HepG2 (cell line): ENCODE results near the gene GNAZ.
A peak's percentile ranks its signal among the peaks of the same experiment; 100 is the strongest.

Experiments
- ATF7 ChIP-seq, 2 experiments: fragments of 450-650 bp in 1 of 2; sonication (generic) in 1 of 2; formaldehyde crosslinking in 1 of 2; IDR thresholded peaks; 2 replicates each; pipeline versions ENCODE4 v1.4.0 to v1.6.1; 2016 to 2020; ENCODE audit warnings: antibody characterized with exemption in 1 of 2, mild to moderate bottlenecking in 1 of 2, missing genetic modification reagents in 1 of 2
- EZH2 ChIP-seq: conservative IDR thresholded peaks from 2 replicates; pipeline ENCODE4 v1.6.1; 2012; ENCODE audit warnings: mild to moderate bottlenecking, low read depth, low read length, moderate library complexity
- FOXM1 ChIP-seq: sonication (generic); formaldehyde crosslinking; IDR thresholded peaks from 2 replicates; pipeline ENCODE4 v1.5.0; 2020; ENCODE audit warnings: missing genetic modification reagents
- IRF2 ChIP-seq: IDR thresholded peaks from 2 replicates; pipeline ENCODE4 v1.6.1; 2018; ENCODE audit warnings: missing genetic modification reagents, missing compliant biosample characterization
- NFIC ChIP-seq: IDR thresholded peaks from 2 replicates; pipeline ENCODE4 v1.6.1; 2012; ENCODE audit warnings: mild to moderate bottlenecking, low read length, inconsistent platforms
- POLR2AphosphoS5 ChIP-seq: IDR thresholded peaks from 2 replicates; pipeline ENCODE4 v1.6.1; 2012; ENCODE audit warnings: low read depth, low read length
- SP1 ChIP-seq, 2 experiments: fragments of 450-650 bp in 1 of 2; sonication (generic) in 1 of 2; formaldehyde crosslinking in 1 of 2; IDR thresholded peaks; 2 replicates each; pipeline versions ENCODE4 v1.4.0 to v1.6.1; 2016 to 2020; ENCODE audit warnings: missing genetic modification reagents in 1 of 2
- TF ChIP-seq, protein P1 (sequence below): IDR thresholded peaks from 2 replicates; pipeline ENCODE4 v1.6.1; 2012; ENCODE audit warnings: low read length, improper control_type of control experiment
- TF ChIP-seq, protein P2 (sequence below): IDR thresholded peaks from 2 replicates; pipeline ENCODE4 v1.6.1; 2018; ENCODE audit warnings: missing genetic modification reagents, mild to moderate bottlenecking, missing compliant biosample characterization
- TF ChIP-seq, protein P3 (sequence below): sonication (generic); formaldehyde crosslinking; IDR thresholded peaks from 2 replicates; pipeline ENCODE4 v1.5.0; 2020; ENCODE audit warnings: mild to moderate bottlenecking, missing genetic modification reagents, moderate library complexity
- TF ChIP-seq, protein P4 (sequence below): sonication (generic); formaldehyde crosslinking; IDR thresholded peaks from 2 replicates; pipeline ENCODE4 v1.4.0; 2020; ENCODE audit warnings: low read depth, mild to moderate bottlenecking, missing genetic modification reagents

DNA sequence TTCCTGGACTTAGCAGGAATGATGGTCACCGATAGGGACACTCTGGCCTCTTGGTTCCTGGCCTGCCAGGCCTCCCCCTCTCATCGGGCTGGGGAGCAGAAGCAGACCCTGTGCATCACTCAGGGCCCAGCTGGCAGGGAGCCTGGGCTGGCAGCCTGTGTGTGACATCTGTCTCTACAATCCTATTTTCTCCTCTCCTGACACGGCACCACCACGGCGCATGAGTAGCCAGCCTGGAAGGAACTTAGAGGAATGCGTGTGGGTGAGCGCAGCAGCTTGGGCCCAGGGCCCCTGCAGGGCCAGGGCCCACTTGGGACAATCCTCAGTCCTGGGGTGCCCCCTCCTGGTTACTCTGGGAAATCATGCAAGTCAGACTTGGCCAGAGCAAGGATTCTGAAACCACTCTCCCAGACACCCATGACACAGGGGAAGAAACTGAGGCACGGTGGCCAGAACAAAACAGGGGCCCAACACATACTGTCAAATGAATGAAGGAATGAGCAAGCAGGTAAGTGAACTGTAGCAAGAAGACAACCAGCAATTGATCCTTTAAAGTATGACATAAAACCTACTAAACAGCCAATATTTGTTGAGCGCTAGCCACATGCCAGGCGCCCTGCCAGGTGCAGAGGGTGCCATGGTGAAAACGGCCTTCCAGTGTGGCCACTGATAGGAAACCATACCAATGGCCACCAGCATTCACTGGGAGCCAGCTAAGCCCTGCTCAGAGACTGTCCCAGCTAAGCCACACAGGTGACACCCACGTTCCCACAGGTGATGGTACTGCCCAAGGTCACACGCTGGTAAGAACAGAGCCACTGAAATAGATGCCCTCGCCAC, 58.2 kb downstream of the GNAZ start:
- no peak for TF ChIP-seq POLR2AphosphoS5
- no peak for TF ChIP-seq IRF2 (CRISPR knock-in tag)
- no peak for TF ChIP-seq EZH2
- TF ChIP-seq, protein P1, sequence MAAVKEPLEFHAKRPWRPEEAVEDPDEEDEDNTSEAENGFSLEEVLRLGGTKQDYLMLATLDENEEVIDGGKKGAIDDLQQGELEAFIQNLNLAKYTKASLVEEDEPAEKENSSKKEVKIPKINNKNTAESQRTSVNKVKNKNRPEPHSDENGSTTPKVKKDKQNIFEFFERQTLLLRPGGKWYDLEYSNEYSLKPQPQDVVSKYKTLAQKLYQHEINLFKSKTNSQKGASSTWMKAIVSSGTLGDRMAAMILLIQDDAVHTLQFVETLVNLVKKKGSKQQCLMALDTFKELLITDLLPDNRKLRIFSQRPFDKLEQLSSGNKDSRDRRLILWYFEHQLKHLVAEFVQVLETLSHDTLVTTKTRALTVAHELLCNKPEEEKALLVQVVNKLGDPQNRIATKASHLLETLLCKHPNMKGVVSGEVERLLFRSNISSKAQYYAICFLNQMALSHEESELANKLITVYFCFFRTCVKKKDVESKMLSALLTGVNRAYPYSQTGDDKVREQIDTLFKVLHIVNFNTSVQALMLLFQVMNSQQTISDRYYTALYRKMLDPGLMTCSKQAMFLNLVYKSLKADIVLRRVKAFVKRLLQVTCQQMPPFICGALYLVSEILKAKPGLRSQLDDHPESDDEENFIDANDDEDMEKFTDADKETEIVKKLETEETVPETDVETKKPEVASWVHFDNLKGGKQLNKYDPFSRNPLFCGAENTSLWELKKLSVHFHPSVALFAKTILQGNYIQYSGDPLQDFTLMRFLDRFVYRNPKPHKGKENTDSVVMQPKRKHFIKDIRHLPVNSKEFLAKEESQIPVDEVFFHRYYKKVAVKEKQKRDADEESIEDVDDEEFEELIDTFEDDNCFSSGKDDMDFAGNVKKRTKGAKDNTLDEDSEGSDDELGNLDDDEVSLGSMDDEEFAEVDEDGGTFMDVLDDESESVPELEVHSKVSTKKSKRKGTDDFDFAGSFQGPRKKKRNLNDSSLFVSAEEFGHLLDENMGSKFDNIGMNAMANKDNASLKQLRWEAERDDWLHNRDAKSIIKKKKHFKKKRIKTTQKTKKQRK: no peak
- TF ChIP-seq, protein P2, sequence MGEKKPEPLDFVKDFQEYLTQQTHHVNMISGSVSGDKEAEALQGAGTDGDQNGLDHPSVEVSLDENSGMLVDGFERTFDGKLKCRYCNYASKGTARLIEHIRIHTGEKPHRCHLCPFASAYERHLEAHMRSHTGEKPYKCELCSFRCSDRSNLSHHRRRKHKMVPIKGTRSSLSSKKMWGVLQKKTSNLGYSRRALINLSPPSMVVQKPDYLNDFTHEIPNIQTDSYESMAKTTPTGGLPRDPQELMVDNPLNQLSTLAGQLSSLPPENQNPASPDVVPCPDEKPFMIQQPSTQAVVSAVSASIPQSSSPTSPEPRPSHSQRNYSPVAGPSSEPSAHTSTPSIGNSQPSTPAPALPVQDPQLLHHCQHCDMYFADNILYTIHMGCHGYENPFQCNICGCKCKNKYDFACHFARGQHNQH: peak; percentile 57; the same call in 1 of the 2 replicates
- TF ChIP-seq ATF7 (IDR thresholded peaks at IDR 0.05): no peak
- no peak for TF ChIP-seq ATF7 (CRISPR knock-in tag; IDR thresholded peaks at IDR 0.05)
- no peak for TF ChIP-seq FOXM1
- TF ChIP-seq, protein P3, sequence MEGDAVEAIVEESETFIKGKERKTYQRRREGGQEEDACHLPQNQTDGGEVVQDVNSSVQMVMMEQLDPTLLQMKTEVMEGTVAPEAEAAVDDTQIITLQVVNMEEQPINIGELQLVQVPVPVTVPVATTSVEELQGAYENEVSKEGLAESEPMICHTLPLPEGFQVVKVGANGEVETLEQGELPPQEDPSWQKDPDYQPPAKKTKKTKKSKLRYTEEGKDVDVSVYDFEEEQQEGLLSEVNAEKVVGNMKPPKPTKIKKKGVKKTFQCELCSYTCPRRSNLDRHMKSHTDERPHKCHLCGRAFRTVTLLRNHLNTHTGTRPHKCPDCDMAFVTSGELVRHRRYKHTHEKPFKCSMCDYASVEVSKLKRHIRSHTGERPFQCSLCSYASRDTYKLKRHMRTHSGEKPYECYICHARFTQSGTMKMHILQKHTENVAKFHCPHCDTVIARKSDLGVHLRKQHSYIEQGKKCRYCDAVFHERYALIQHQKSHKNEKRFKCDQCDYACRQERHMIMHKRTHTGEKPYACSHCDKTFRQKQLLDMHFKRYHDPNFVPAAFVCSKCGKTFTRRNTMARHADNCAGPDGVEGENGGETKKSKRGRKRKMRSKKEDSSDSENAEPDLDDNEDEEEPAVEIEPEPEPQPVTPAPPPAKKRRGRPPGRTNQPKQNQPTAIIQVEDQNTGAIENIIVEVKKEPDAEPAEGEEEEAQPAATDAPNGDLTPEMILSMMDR (CRISPR knock-in tag): peak; percentile 94
- TF ChIP-seq, protein P4, sequence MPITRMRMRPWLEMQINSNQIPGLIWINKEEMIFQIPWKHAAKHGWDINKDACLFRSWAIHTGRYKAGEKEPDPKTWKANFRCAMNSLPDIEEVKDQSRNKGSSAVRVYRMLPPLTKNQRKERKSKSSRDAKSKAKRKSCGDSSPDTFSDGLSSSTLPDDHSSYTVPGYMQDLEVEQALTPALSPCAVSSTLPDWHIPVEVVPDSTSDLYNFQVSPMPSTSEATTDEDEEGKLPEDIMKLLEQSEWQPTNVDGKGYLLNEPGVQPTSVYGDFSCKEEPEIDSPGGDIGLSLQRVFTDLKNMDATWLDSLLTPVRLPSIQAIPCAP (CRISPR knock-in tag): no peak
- no peak for TF ChIP-seq NFIC
- no peak for TF ChIP-seq SP1 (IDR thresholded peaks at IDR 0.05)
- no peak for TF ChIP-seq SP1 (CRISPR knock-in tag; IDR thresholded peaks at IDR 0.05)
